HCT116 (cell line): Measurements from ENCODE around the gene TMEM35B. TPM values are rescaled to one million over a fixed set of nuclear protein-coding genes. Genes with fewer than 3 reads are reported as not detected.

Experiments used
- ATAC-seq: fragments of 200-7000 bp; cut with Tn5 transposase; 2 replicates; pipeline ENCODE4 v1.9.1; 2020; ENCODE audit warnings: mild to moderate bottlenecking, moderate library complexity
- BruUV-seq: library from RNA; stranded (reverse); fragments of 400-500 nt; replicated peaks from 2 replicates; lab custom pipeline; 2021; lab: Mats Ljungman, UMichigan
- CTCF ChIA-PET: fragments of 300-600 bp; sonication (Branson Sonifier 250); formaldehyde crosslinking; loops from one replicate; lab custom pipeline; 2021; ENCODE audit warnings: antibody characterized with exemption; lab: Charles Lee
- POLR2A ChIA-PET: fragments of 300-600, 350-600 bp; sonication (Branson Sonifier 250); formaldehyde crosslinking; loops from one replicate; lab custom pipeline; 2021; ENCODE audit warnings: antibody characterized with exemption; lab: Charles Lee
- RAD21 ChIA-PET, 2 experiments: fragments of 300-600 bp; sonication (Branson Sonifier 250); formaldehyde crosslinking; loops; one replicate each; lab custom pipeline; 2023; ENCODE audit warnings: low total read pairs in 2 of 2; ENCODE audit not compliant: uncharacterized antibody in 2 of 2, unreplicated experiment in 2 of 2, low non-redundant PET in 1 of 2; lab: Charles Lee
- DNase-seq: peaks from one replicate; pipeline ENCODE4 v3.0.0-alpha.2; 2010; ENCODE audit warnings: low read depth, low spot score
- H2AFZ ChIP-seq: fragments of 200-600 bp; shearing (Covaris generic), sonication (generic); 2 replicates; pipeline ENCODE4 v1.6.1; 2017; ENCODE audit warnings: low read depth, mixed run types, mixed read lengths, antibody characterized with exemption, low read length; ENCODE audit not compliant: poor library complexity, severe bottlenecking
- H3K27ac ChIP-seq: 2 replicates; pipeline ENCODE4 v1.5.1; 2012; ENCODE audit warnings: low read depth, low read length
- H3K27me3 ChIP-seq: fragments of 200-600 bp; sonication (generic); 2 replicates; pipeline ENCODE4 v1.6.1; 2016; ENCODE audit warnings: mixed run types, low read length, mixed read lengths; ENCODE audit not compliant: insufficient read depth
- H3K36me3 ChIP-seq, 2 experiments: fragments of 200-500 bp in 1 of 2; fragments of 200-600 bp in 1 of 2; sonication (Bioruptor generic) in 1 of 2; sonication (generic) in 1 of 2; 2 replicates each; pipeline versions ENCODE4 v1.5.1 to v1.6.1; 2014 to 2016; ENCODE audit warnings: low read length in 2 of 2, inconsistent platforms in 1 of 2, mixed read lengths in 1 of 2, mixed run types in 1 of 2; ENCODE audit not compliant: insufficient read depth in 2 of 2, control insufficient read depth in 1 of 2
- H3K4me1 ChIP-seq, 2 experiments: fragments of 200-600 bp in 1 of 2; sonication (generic) in 1 of 2; 2 replicates each; pipeline versions ENCODE4 v1.5.1 to v1.6.1; 2012 to 2017; ENCODE audit warnings: low read length in 2 of 2, inconsistent platforms in 1 of 2, mild to moderate bottlenecking in 1 of 2, mixed read lengths in 1 of 2, mixed run types in 1 of 2, moderate library complexity in 1 of 2; ENCODE audit not compliant: insufficient read depth in 2 of 2, control insufficient read depth in 1 of 2
- H3K4me2 ChIP-seq: fragments of 200-600 bp; sonication (generic); 2 replicates; pipeline ENCODE4 v1.6.1; 2017; ENCODE audit warnings: mixed run types, low read length, mixed read lengths
- H3K4me3 ChIP-seq, 2 experiments: fragments of 200-600 bp in 1 of 2; sonication (generic) in 1 of 2; replicated peaks in 1 of 2; 2 replicates each; pipeline ENCODE4 v1.5.1; 2011 to 2016; ENCODE audit warnings: low read length in 2 of 2, control low read depth in 1 of 2, low read depth in 1 of 2, mild to moderate bottlenecking in 1 of 2, mixed read lengths in 1 of 2, mixed run types in 1 of 2
- H3K79me2 ChIP-seq: fragments of 200-600 bp; sonication (generic); 2 replicates; pipeline ENCODE4 v1.6.1; 2017; ENCODE audit warnings: mild to moderate bottlenecking, mixed run types, low read length, moderate library complexity, mixed read lengths; ENCODE audit not compliant: insufficient read depth
- H3K9ac ChIP-seq: fragments of 200-600 bp; sonication (generic); 2 replicates; pipeline ENCODE4 v1.6.1; 2016; ENCODE audit warnings: low read length, mixed read lengths
- H3K9me2 ChIP-seq: fragments of 200-600 bp; sonication (generic), shearing (Covaris generic); 2 replicates; pipeline ENCODE4 v1.6.1; 2017; ENCODE audit warnings: mixed run types, mild to moderate bottlenecking, moderate library complexity; ENCODE audit not compliant: insufficient read depth
- H3K9me3 ChIP-seq, 2 experiments: fragments of 200-500 bp in 1 of 2; fragments of 200-600 bp in 1 of 2; sonication (Bioruptor generic) in 1 of 2; sonication (generic) in 1 of 2; 2 replicates each; pipeline ENCODE4 v1.6.1; 2014 to 2017; ENCODE audit warnings: low read length in 2 of 2, mixed read lengths in 2 of 2, inconsistent platforms in 1 of 2, low read depth in 1 of 2, mild to moderate bottlenecking in 1 of 2, mixed run types in 1 of 2, moderate library complexity in 1 of 2; ENCODE audit not compliant: control insufficient read depth in 1 of 2, insufficient read depth in 1 of 2
- H4K20me1 ChIP-seq: fragments of 200-600 bp; sonication (generic), shearing (Covaris generic); 2 replicates; pipeline ENCODE4 v1.6.1; 2017; ENCODE audit warnings: mixed run types, mild to moderate bottlenecking, moderate library complexity; ENCODE audit not compliant: insufficient read depth
- CEBPB ChIP-seq: IDR thresholded peaks from 2 replicates; pipeline ENCODE4 v1.6.1; 2012; ENCODE audit warnings: low read depth
- EGR1 ChIP-seq: IDR thresholded peaks from 2 replicates; pipeline ENCODE4 v1.6.1; 2012; ENCODE audit warnings: low read depth
- EZH2phosphoT487 ChIP-seq: fragments of 200-600 bp; IDR thresholded peaks from 2 replicates; pipeline ENCODE4 v1.6.1; 2018; ENCODE audit warnings: antibody characterized with exemption, borderline replicate concordance
- FOSL1 ChIP-seq: IDR thresholded peaks from 2 replicates; pipeline ENCODE4 v1.6.1; 2012; ENCODE audit warnings: low read depth
- SP1 ChIP-seq: IDR thresholded peaks from 2 replicates; pipeline ENCODE4 v1.6.1; 2012; ENCODE audit warnings: low read depth
- YY1 ChIP-seq: IDR thresholded peaks from 2 replicates; pipeline ENCODE4 v1.6.1; 2011; ENCODE audit warnings: low read length, low read depth, moderate library complexity, mild to moderate bottlenecking; ENCODE audit not compliant: insufficient replicate concordance; ENCODE audit errors: extremely low read depth
- ZFX ChIP-seq: fragments of 450-650 bp; IDR thresholded peaks from 2 replicates; pipeline ENCODE4 v1.6.1; 2017
- ZNF274 ChIP-seq: fragments of 200-500 bp; sonication (Bioruptor generic); IDR thresholded peaks from 2 replicates; pipeline ENCODE4 v1.6.1; 2014; ENCODE audit warnings: mild to moderate bottlenecking, low read depth, low read length, inconsistent platforms
- intact Hi-C: fragments of 100-400 bp; cut with micrococcal nuclease; formaldehyde crosslinking; loops from 2 replicates; pipeline ENCODE4 v1.10.0; 2022
- total RNA-seq: library from RNA; stranded (reverse); gene quantifications from one replicate; pipeline ENCODE4 v1.2.1, GENCODE V29; 2021; ENCODE audit not compliant: unreplicated experiment
- TF ChIP-seq, protein P1 (sequence below): IDR thresholded peaks from 2 replicates; pipeline ENCODE4 v1.6.1; 2012
- TF ChIP-seq, protein P2 (sequence below): IDR thresholded peaks from 2 replicates; pipeline ENCODE4 v1.6.1; 2011; ENCODE audit warnings: mild to moderate bottlenecking, low read length, moderate library complexity; ENCODE audit not compliant: insufficient replicate concordance; ENCODE audit errors: extremely low read depth

The TMEM35B gene
- total RNA-seq, 1 experiment from 2014 or later, result 14.6 TPM

DNA sequence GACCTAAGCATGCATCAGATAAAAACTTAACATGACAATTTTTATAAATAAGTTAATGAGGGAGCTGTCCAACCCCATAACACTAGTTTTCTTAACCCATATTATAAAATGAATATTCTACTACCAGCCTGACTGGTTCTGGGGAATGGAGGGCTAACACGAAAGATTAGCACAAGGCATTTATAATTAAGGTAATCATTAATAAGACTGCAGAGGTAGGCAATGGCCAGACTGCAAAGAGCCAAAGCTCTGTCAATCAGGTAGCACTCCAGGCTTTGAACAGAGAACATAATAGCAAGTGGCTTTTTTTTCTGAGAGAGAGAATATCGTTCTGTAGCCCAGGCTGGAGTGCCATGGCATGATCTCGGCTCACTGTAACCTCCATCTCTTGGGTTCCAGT is 20.6 kb upstream of the TMEM35B start:
- Histone ChIP-seq H3K27ac (no peak overlapping the region), H3K4me3 (no peak overlapping the region), H3K9me3 (no peaks in the 10 kb centered on the region), H3K36me3 (peaks cover 5 to 10% of the 10 kb centered on the region in 2 experiments; a peak in 3 of 4 replicates), H3K79me2 (no peaks in the 10 kb centered on the region), H3K4me1 (no peaks in the 10 kb centered on the region), H3K27me3 (no peaks in the 10 kb centered on the region), H2AFZ (no peak overlapping the region), H3K9ac (no peak overlapping the region), H4K20me1 (no peaks in the 10 kb centered on the region), H3K4me2 (no peak overlapping the region), H3K9me2 (no peaks in the 10 kb centered on the region)
- DNase-seq (no peak), ATAC-seq (no peak)
- ChIA-PET RAD21 (no interaction called here), POLR2A (no interaction called here), CTCF (no interaction called here)
- no TSS peak for BruUV-seq
- TF ChIP-seq YY1 (no peak), SP1 (no peak), ZNF274 (no peak), EZH2phosphoT487 (no peak), CEBPB (no peak), EGR1 (no peak), FOSL1 (no peak), ZFX (no peak)
- TF ChIP-seq, protein P1, sequence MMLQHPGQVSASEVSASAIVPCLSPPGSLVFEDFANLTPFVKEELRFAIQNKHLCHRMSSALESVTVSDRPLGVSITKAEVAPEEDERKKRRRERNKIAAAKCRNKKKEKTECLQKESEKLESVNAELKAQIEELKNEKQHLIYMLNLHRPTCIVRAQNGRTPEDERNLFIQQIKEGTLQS, result no peak
- TF ChIP-seq, protein P2, sequence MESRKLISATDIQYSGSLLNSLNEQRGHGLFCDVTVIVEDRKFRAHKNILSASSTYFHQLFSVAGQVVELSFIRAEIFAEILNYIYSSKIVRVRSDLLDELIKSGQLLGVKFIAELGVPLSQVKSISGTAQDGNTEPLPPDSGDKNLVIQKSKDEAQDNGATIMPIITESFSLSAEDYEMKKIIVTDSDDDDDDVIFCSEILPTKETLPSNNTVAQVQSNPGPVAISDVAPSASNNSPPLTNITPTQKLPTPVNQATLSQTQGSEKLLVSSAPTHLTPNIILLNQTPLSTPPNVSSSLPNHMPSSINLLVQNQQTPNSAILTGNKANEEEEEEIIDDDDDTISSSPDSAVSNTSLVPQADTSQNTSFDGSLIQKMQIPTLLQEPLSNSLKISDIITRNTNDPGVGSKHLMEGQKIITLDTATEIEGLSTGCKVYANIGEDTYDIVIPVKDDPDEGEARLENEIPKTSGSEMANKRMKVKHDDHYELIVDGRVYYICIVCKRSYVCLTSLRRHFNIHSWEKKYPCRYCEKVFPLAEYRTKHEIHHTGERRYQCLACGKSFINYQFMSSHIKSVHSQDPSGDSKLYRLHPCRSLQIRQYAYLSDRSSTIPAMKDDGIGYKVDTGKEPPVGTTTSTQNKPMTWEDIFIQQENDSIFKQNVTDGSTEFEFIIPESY, result no peak
- intact Hi-C loops, result no loop called here
